ENCODE results near the gene PLA2G4A.

PLA2G4A gene

GRCh38 chr1:186978596-186979556, 150.1 kb downstream of the PLA2G4A start:
- Histone ChIP-seq H3K4me1 (ENCODE audit: control insufficient read depth, insufficient read depth, low read length) (no peaks in the 10 kb centered on the region; the same call in 1 of the 2 replicates), H3K9ac (ENCODE audit: low read depth, low read length) (no peak overlapping the region), H3K36me3 (ENCODE audit: control insufficient read depth, insufficient read depth, low read length) (no peaks in the 10 kb centered on the region), H3K27me3 (ENCODE audit: control insufficient read depth, insufficient read depth, low read length) (no peaks in the 10 kb centered on the region), H3K4me3 (ENCODE audit: low read depth, low read length) (no peak overlapping the region), H3K27ac (ENCODE audit: low read depth, low read length) (no peak overlapping the region), H3K9me3 (ENCODE audit: control insufficient read depth, insufficient read depth, low read length) (no peaks in the 10 kb centered on the region)

DNA sequence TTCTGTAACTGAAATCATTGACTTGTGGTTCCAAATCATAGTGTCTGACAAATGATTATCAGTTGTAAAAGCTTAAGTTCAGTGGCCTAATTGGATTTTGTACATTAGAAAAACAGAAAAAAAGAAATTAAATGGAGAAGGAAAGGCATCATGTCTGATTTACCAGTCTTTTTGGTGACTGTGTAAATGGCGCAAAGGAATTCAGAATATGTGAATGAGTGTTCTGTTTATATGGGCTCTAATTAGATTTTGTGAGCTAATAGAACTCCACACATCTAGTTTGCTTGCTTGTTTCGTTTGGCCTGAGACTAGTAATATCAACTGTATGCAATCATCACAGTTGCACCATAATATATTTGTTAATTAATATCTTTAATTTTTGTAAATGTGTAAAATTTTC, 151.7 kb downstream of the PLA2G4A start:
- Histone ChIP-seq H3K9me3 (ENCODE audit: control insufficient read depth, insufficient read depth, low read length) (no peaks in the 10 kb centered on the region), H3K36me3 (ENCODE audit: control insufficient read depth, insufficient read depth, low read length) (no peaks in the 10 kb centered on the region), H3K4me3 (ENCODE audit: low read depth, low read length) (no peak overlapping the region), H3K9ac (ENCODE audit: low read depth, low read length) (no peak overlapping the region), H3K27ac (ENCODE audit: low read depth, low read length) (no peak overlapping the region), H3K4me1 (ENCODE audit: control insufficient read depth, insufficient read depth, low read length) (peaks cover 9% of the 10 kb centered on the region), H3K27me3 (ENCODE audit: control insufficient read depth, insufficient read depth, low read length) (no peaks in the 10 kb centered on the region)

- no peaks in the 10 kb centered on the region for H3K27me3 ChIP-seq (ENCODE audit: control insufficient read depth, insufficient read depth, low read length)
- H3K4me1 ChIP-seq (ENCODE audit: control insufficient read depth, insufficient read depth, low read length) = peaks cover 13% of the 10 kb centered on the region
- no peak overlapping the region for H3K27ac ChIP-seq (ENCODE audit: low read depth, low read length)
- H3K4me3 ChIP-seq (ENCODE audit: low read depth, low read length) = no peak overlapping the region
- H3K9me3 ChIP-seq (ENCODE audit: control insufficient read depth, insufficient read depth, low read length) = no peaks in the 10 kb centered on the region
- H3K36me3 ChIP-seq (ENCODE audit: control insufficient read depth, insufficient read depth, low read length) = no peaks in the 10 kb centered on the region
- H3K9ac ChIP-seq (ENCODE audit: low read depth, low read length) = no peak overlapping the region
These were observed 153.4 kb downstream of the PLA2G4A start for GRCh38 chr1:186982116-186982515.

DNA sequence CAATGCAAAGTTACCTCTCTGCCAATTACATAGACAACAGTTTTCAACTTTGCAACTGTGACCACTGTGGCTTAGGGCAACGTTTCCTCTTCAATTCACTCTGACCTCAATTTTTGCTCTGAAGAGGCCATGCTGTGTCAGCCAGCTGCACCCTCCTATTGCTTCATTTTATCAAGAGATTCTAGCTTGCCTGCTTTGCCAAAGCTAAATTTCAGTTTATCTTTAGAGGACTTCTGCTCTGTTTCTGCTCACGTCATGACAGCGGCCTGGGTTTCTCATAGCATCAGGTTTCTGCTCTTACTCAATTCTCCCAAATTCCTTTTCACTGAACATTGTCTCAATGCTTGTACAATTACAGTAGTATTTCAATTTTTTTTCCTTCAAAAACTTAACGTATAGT, 154.6 kb downstream of the PLA2G4A start:
- Histone ChIP-seq H3K4me1 (ENCODE audit: control insufficient read depth, insufficient read depth, low read length) (peaks cover 13% of the 10 kb centered on the region), H3K27me3 (ENCODE audit: control insufficient read depth, insufficient read depth, low read length) (no peaks in the 10 kb centered on the region), H3K27ac (ENCODE audit: low read depth, low read length) (no peak overlapping the region), H3K4me3 (ENCODE audit: low read depth, low read length) (no peak overlapping the region), H3K9ac (ENCODE audit: low read depth, low read length) (no peak overlapping the region), H3K36me3 (ENCODE audit: control insufficient read depth, insufficient read depth, low read length) (no peaks in the 10 kb centered on the region), H3K9me3 (ENCODE audit: control insufficient read depth, insufficient read depth, low read length) (no peaks in the 10 kb centered on the region)

- H3K9ac ChIP-seq (ENCODE audit: low read depth, low read length) = no peak overlapping the region
- no peak overlapping the region for H3K4me3 ChIP-seq (ENCODE audit: low read depth, low read length)
- H3K4me1 ChIP-seq (ENCODE audit: control insufficient read depth, insufficient read depth, low read length) = peaks cover 13% of the 10 kb centered on the region
- no peaks in the 10 kb centered on the region for H3K27me3 ChIP-seq (ENCODE audit: control insufficient read depth, insufficient read depth, low read length)
- no peaks in the 10 kb centered on the region for H3K36me3 ChIP-seq (ENCODE audit: control insufficient read depth, insufficient read depth, low read length)
- no peaks in the 10 kb centered on the region for H3K9me3 ChIP-seq (ENCODE audit: control insufficient read depth, insufficient read depth, low read length)
- no peak overlapping the region for H3K27ac ChIP-seq (ENCODE audit: low read depth, low read length)
These were observed 156.2 kb downstream of the PLA2G4A start for GRCh38 chr1:186984959-186985358.

- H3K27me3 ChIP-seq (ENCODE audit: control insufficient read depth, insufficient read depth, low read length) = no peaks in the 10 kb centered on the region
- no peak overlapping the region for H3K9ac ChIP-seq (ENCODE audit: low read depth, low read length)
These were observed 157.2 kb downstream of the PLA2G4A start for GRCh38 chr1:186985889-186986491.

DNA sequence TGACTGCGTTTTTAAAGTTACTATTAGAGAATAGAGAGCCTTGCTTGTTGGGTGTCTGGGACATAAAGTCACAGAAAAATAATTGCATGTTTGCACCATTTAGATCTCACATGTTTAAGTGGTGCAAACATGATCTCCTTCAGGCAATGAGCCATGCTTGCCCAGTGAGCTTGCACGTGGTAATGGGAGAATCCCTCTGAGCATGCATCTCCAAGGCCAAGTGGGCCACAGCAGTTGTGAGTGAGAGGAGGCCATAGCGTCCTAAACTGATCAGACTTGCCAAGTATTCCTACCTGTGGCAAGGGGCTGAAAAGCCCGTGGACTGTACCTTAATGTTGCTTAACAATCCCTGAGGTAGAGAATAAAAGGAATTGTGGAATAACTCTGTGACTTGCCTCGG, 158.3 kb downstream of the PLA2G4A start:
- H3K27ac ChIP-seq (ENCODE audit: low read depth, low read length) = no peak overlapping the region
- H3K9me3 ChIP-seq (ENCODE audit: control insufficient read depth, insufficient read depth, low read length) = no peaks in the 10 kb centered on the region
- no peak overlapping the region for H3K4me3 ChIP-seq (ENCODE audit: low read depth, low read length)
- H3K36me3 ChIP-seq (ENCODE audit: control insufficient read depth, insufficient read depth, low read length) = no peaks in the 10 kb centered on the region
- peaks cover 13% of the 10 kb centered on the region for H3K4me1 ChIP-seq (ENCODE audit: control insufficient read depth, insufficient read depth, low read length)
- no peak overlapping the region for H3K9ac ChIP-seq (ENCODE audit: low read depth, low read length)
- H3K27me3 ChIP-seq (ENCODE audit: control insufficient read depth, insufficient read depth, low read length) = no peaks in the 10 kb centered on the region

More at GRCh38 chr1:186985889-186986491, 157.2 kb downstream of the PLA2G4A start:
- Histone ChIP-seq H3K4me3 (ENCODE audit: low read depth, low read length) (no peak overlapping the region), H3K27ac (ENCODE audit: low read depth, low read length) (no peak overlapping the region), H3K4me1 (ENCODE audit: control insufficient read depth, insufficient read depth, low read length) (peaks cover 13% of the 10 kb centered on the region), H3K9me3 (ENCODE audit: control insufficient read depth, insufficient read depth, low read length) (no peaks in the 10 kb centered on the region), H3K36me3 (ENCODE audit: control insufficient read depth, insufficient read depth, low read length) (no peaks in the 10 kb centered on the region)

DNA sequence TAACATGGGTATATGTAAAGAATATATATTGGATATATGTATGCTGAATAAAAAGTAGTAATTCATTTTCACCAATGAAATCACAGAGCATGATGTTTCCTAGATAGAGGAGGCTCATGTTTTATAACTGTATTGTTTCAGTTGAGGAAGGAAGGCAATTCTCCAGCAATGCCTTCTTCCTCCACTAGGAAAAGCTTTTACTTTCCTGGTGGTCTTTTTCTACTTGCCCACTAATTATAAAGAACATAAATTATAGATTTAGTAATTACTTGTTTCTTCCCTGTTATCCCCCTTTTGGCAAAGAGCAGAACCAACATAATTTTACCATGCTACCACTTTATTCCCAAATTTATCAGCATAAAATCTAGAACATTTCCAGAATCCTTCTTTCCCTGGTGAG, 159.0 kb downstream of the PLA2G4A start:
- no peak overlapping the region for H3K4me3 ChIP-seq (ENCODE audit: low read depth, low read length)
- no peak overlapping the region for H3K27ac ChIP-seq (ENCODE audit: low read depth, low read length)
- H3K27me3 ChIP-seq (ENCODE audit: control insufficient read depth, insufficient read depth, low read length) = no peaks in the 10 kb centered on the region
- peaks cover 13% of the 10 kb centered on the region for H3K4me1 ChIP-seq (ENCODE audit: control insufficient read depth, insufficient read depth, low read length)
- no peak overlapping the region for H3K9ac ChIP-seq (ENCODE audit: low read depth, low read length)
- H3K9me3 ChIP-seq (ENCODE audit: control insufficient read depth, insufficient read depth, low read length) = no peaks in the 10 kb centered on the region
- H3K36me3 ChIP-seq (ENCODE audit: control insufficient read depth, insufficient read depth, low read length) = no peaks in the 10 kb centered on the region

- Histone ChIP-seq H3K4me3 (ENCODE audit: low read depth, low read length) (no peak overlapping the region), H3K27ac (ENCODE audit: low read depth, low read length) (no peak overlapping the region), H3K36me3 (ENCODE audit: control insufficient read depth, insufficient read depth, low read length) (no peaks in the 10 kb centered on the region), H3K9me3 (ENCODE audit: control insufficient read depth, insufficient read depth, low read length) (no peaks in the 10 kb centered on the region), H3K27me3 (ENCODE audit: control insufficient read depth, insufficient read depth, low read length) (no peaks in the 10 kb centered on the region), H3K9ac (ENCODE audit: low read depth, low read length) (no peak overlapping the region), H3K4me1 (ENCODE audit: control insufficient read depth, insufficient read depth, low read length) (no peaks in the 10 kb centered on the region)
These were observed 165.2 kb downstream of the PLA2G4A start for GRCh38 chr1:186993996-186994395.

- no peaks in the 10 kb centered on the region for H3K27me3 ChIP-seq (ENCODE audit: control insufficient read depth, insufficient read depth, low read length)
- no peak overlapping the region for H3K9ac ChIP-seq (ENCODE audit: low read depth, low read length)
- peaks cover 7% of the 10 kb centered on the region; the same call in 1 of the 2 replicates for H3K4me1 ChIP-seq (ENCODE audit: control insufficient read depth, insufficient read depth, low read length)
- H3K4me3 ChIP-seq (ENCODE audit: low read depth, low read length) = no peak overlapping the region
- no peaks in the 10 kb centered on the region for H3K9me3 ChIP-seq (ENCODE audit: control insufficient read depth, insufficient read depth, low read length)
- no peak overlapping the region for H3K27ac ChIP-seq (ENCODE audit: low read depth, low read length)
- H3K36me3 ChIP-seq (ENCODE audit: control insufficient read depth, insufficient read depth, low read length) = no peaks in the 10 kb centered on the region
These were observed 166.1 kb downstream of the PLA2G4A start for GRCh38 chr1:186994897-186995296.

GRCh38 chr1:186996816-186997215, 168.1 kb downstream of the PLA2G4A start:
- Histone ChIP-seq H3K36me3 (ENCODE audit: control insufficient read depth, insufficient read depth, low read length) (no peaks in the 10 kb centered on the region), H3K27me3 (ENCODE audit: control insufficient read depth, insufficient read depth, low read length) (no peaks in the 10 kb centered on the region), H3K27ac (ENCODE audit: low read depth, low read length) (no peak overlapping the region), H3K9ac (ENCODE audit: low read depth, low read length) (no peak overlapping the region), H3K4me1 (ENCODE audit: control insufficient read depth, insufficient read depth, low read length) (peaks cover 7% of the 10 kb centered on the region; the same call in 1 of the 2 replicates), H3K4me3 (ENCODE audit: low read depth, low read length) (no peak overlapping the region), H3K9me3 (ENCODE audit: control insufficient read depth, insufficient read depth, low read length) (no peaks in the 10 kb centered on the region)
